SKM-1 (cell line): ENCODE data around the gene FST.

Source experiments
- DNase-seq: peaks from one replicate; lab custom pipeline; 2025; ENCODE audit not compliant: unreplicated experiment; lab: John Stamatoyannopoulos, UW

FST gene

GRCh38 chr5:53480416-53481158 is at the start of gene FST:
Gene FST (plus strand): TSS chr5:53480629. CDS start chr5:53480792, 163 bp downstream.
- DNase-seq: no peak

GRCh38 chr5:53431665-53432064 is 48.8 kb upstream of the FST start:
- DNase-seq: no peak

- no peak for DNase-seq
Observed at GRCh38 chr5:53433026-53433425, 47.4 kb upstream of the FST start.

GRCh38 chr5:53434541-53434940 is 45.9 kb upstream of the FST start:
- DNase-seq: no peak

- no peak for DNase-seq
Observed at GRCh38 chr5:53436480-53437191, 43.8 kb upstream of the FST start.

GRCh38 chr5:53438079-53438478 is 42.4 kb upstream of the FST start:
- no peak for DNase-seq

GRCh38 chr5:53438486-53439472 is 41.6 kb upstream of the FST start:
- peak; percentile 7 for DNase-seq

- no peak for DNase-seq
Observed at GRCh38 chr5:53442961-53443360, 37.5 kb upstream of the FST start.

GRCh38 chr5:53445569-53445968 is 34.9 kb upstream of the FST start:
- DNase-seq: no peak

GRCh38 chr5:53446908-53447307 is 33.5 kb upstream of the FST start:
- no peak for DNase-seq

GRCh38 chr5:53448851-53449250 is 31.6 kb upstream of the FST start:
- no peak for DNase-seq

- DNase-seq: no peak
Observed at GRCh38 chr5:53453898-53454718, 26.3 kb upstream of the FST start.

- no peak for DNase-seq
Observed at GRCh38 chr5:53454719-53455000, 25.8 kb upstream of the FST start.

- DNase-seq: no peak
Observed at GRCh38 chr5:53456366-53456765, 24.1 kb upstream of the FST start.

- no peak for DNase-seq
Observed at GRCh38 chr5:53463909-53464621, 16.4 kb upstream of the FST start.

- peak; percentile 50 for DNase-seq
Observed at GRCh38 chr5:53464722-53465121, 15.7 kb upstream of the FST start.

GRCh38 chr5:53469946-53470687 is 10.3 kb upstream of the FST start:
- DNase-seq: peak; percentile 77

- no peak for DNase-seq
Observed at GRCh38 chr5:53472279-53472678, 8.2 kb upstream of the FST start.

GRCh38 chr5:53472720-53473510 is 7.5 kb upstream of the FST start:
- DNase-seq: no peak
